ENCODE measurements around the gene INPP4B.

- TF ChIP-seq CTCF (IDR thresholded peaks at IDR 0.05) = no peak
- no peak for TF ChIP-seq POLR2A (IDR thresholded peaks at IDR 0.05)
These were observed 495.2 kb downstream of the INPP4B start for GRCh38 chr4:142350871-142351270.

Data from body of pancreas (tissue), 4 donors.